Peyer's patch (tissue), 4 donors: ENCODE data around the gene KCNAB1. TPM values are rescaled to one million over a fixed set of nuclear protein-coding genes. Genes with fewer than 3 reads are reported as not detected.
"Not testable (repeated sequence)": the region's sequence is repeated elsewhere in the genome, so short reads cannot be mapped to it uniquely, and the experiment has no call there.

Source experiments
- DNase-seq, 3 donors: peaks; one replicate each; pipeline ENCODE4 v3.0.0-alpha.2; 2017 to 2019
- H3K27ac ChIP-seq, 4 donors: fragments of 200-600 bp; sonication (generic); one replicate each; pipeline ENCODE4 v1.5.1; 2016 to 2019
- H3K27me3 ChIP-seq, 2 donors: fragments of 200-600 bp; sonication (generic); one replicate each; pipeline ENCODE4 v1.5.1; 2019
- H3K36me3 ChIP-seq, 3 donors: fragments of 200-600 bp; sonication (generic); one replicate each; pipeline ENCODE4 v1.5.1; 2016 to 2019
- H3K4me1 ChIP-seq, 4 donors: fragments of 200-600 bp; sonication (generic); one replicate each; pipeline ENCODE4 v1.5.1; 2016 to 2019
- H3K4me3 ChIP-seq, 4 donors: fragments of 200-600 bp; sonication (generic); 1 replicate in 3 of 4; 2 replicates in 1 of 4; pipeline ENCODE4 v1.5.1; 2016 to 2019; ENCODE audit warnings: mild to moderate bottlenecking in 1 of 4
- H3K9me3 ChIP-seq, 4 donors: fragments of 200-600 bp; sonication (generic); one replicate each; pipeline ENCODE4 v1.5.1; 2016 to 2019; ENCODE audit warnings: mild to moderate bottlenecking in 1 of 4
- POLR2A ChIP-seq, 2 donors: fragments of 450-650 bp; IDR thresholded peaks; one replicate each; pipeline ENCODE4 v1.5.1; 2017; ENCODE audit warnings: antibody characterized with exemption in 2 of 2, mild to moderate bottlenecking in 2 of 2, moderate library complexity in 2 of 2
- total RNA-seq, 4 donors: library from RNA; depleted of rRNA; stranded (reverse); fragments of >200 nt; gene quantifications; one replicate each; pipeline ENCODE4 v1.1.0, GENCODE V29; 2016
- TF ChIP-seq, protein P1 (sequence below), 6 experiments: fragments of 450-650 bp in 4 of 6; fragments of 200-600 bp in 2 of 6; sonication (generic) in 1 of 6; IDR thresholded peaks; one replicate each; pipeline ENCODE4 v1.5.1; 2017 to 2019; ENCODE audit warnings: antibody characterized with exemption in 6 of 6, mild to moderate bottlenecking in 3 of 6, moderate library complexity in 1 of 6

KCNAB1 gene
- total RNA-seq, 4 donors from 2014 or later: 1.1 to 1.7 (median 1.6) TPM; not detected in 1

DNA sequence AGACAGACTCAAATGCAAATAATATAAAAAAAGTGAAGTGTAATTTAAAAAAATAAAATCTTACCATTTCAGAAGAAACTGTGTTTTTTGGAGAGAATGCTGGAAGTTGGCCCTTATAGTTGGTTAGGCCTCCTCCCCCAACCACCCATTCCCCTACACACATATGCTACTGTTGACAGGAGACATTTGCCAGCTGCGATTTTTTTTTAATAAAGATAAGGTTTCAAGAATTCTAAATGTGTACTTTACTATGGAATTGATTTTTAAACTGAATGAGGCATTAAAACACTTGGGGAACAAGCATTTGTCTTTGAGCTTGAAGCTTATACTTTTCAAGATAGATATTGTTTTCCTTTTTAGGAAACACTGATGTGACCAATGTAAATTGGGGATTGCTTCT is 438.9 kb downstream of the KCNAB1 start:
- no peak for DNase-seq
- Histone ChIP-seq H3K4me3 (no peak overlapping the region), H3K9me3 (no peaks in the 10 kb centered on the region), H3K4me1 (no peaks in the 10 kb centered on the region), H3K27ac (no peak overlapping the region), H3K27me3 (no peaks in the 10 kb centered on the region), H3K36me3 (no peaks in the 10 kb centered on the region)
- TF ChIP-seq, protein P1, sequence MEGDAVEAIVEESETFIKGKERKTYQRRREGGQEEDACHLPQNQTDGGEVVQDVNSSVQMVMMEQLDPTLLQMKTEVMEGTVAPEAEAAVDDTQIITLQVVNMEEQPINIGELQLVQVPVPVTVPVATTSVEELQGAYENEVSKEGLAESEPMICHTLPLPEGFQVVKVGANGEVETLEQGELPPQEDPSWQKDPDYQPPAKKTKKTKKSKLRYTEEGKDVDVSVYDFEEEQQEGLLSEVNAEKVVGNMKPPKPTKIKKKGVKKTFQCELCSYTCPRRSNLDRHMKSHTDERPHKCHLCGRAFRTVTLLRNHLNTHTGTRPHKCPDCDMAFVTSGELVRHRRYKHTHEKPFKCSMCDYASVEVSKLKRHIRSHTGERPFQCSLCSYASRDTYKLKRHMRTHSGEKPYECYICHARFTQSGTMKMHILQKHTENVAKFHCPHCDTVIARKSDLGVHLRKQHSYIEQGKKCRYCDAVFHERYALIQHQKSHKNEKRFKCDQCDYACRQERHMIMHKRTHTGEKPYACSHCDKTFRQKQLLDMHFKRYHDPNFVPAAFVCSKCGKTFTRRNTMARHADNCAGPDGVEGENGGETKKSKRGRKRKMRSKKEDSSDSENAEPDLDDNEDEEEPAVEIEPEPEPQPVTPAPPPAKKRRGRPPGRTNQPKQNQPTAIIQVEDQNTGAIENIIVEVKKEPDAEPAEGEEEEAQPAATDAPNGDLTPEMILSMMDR (IDR thresholded peaks at IDR 0.05): no peak
- no peak for TF ChIP-seq POLR2A (IDR thresholded peaks at IDR 0.05)

DNA sequence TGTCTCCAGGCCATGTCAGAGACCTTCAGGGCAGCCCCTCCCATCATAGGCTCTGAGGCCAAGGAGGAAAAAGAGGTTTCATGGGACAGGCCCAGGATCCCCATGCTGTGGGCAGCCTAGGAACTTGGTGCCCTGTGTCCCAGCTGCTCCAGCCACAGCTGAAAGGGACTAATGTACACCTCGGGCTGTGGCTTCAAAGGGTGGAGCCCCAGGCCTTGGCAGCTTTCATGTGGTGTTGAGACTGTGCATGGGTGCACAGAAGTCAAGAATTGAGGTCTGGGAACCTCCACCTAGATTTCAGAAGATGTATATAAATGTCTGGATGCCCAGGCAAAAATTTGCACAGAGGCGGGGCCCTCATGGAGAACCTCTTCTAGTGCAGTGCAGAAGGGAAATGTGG is 441.2 kb downstream of the KCNAB1 start:
- H3K36me3 ChIP-seq: no peaks in the 10 kb centered on the region
- no peaks in the 10 kb centered on the region for H3K27me3 ChIP-seq
- no peaks in the 10 kb centered on the region for H3K4me1 ChIP-seq
- no peak overlapping the region for H3K4me3 ChIP-seq
- no peak for DNase-seq
- no peak overlapping the region for H3K27ac ChIP-seq
- no peaks in the 10 kb centered on the region for H3K9me3 ChIP-seq
- TF ChIP-seq POLR2A (IDR thresholded peaks at IDR 0.05): no peak
- TF ChIP-seq, protein P1 (IDR thresholded peaks at IDR 0.05): no peak

DNA sequence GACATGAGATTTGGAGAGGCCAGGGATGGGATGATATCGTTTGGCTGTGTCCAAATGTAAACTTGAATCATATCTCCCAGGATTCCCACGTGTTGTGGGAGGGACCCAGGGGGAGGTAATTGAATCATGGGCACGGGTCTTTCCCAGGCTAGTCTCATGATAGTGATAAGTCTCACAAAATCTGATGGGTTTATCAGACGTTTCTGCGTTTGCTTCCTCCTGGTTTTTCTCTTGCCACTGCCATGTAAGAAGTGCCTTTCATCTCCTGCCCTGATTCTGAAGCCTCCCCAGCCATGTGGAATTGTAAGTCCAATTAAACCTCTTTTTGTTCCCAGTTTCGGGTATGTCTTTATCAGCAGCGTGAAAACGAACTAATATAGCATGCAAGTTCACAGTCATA is 442.1 kb downstream of the KCNAB1 start:
- not testable (repeated sequence) for H3K4me1 ChIP-seq, H3K27ac ChIP-seq, H3K36me3 ChIP-seq, H3K27me3 ChIP-seq, H3K4me3 ChIP-seq, H3K9me3 ChIP-seq, DNase-seq

DNA sequence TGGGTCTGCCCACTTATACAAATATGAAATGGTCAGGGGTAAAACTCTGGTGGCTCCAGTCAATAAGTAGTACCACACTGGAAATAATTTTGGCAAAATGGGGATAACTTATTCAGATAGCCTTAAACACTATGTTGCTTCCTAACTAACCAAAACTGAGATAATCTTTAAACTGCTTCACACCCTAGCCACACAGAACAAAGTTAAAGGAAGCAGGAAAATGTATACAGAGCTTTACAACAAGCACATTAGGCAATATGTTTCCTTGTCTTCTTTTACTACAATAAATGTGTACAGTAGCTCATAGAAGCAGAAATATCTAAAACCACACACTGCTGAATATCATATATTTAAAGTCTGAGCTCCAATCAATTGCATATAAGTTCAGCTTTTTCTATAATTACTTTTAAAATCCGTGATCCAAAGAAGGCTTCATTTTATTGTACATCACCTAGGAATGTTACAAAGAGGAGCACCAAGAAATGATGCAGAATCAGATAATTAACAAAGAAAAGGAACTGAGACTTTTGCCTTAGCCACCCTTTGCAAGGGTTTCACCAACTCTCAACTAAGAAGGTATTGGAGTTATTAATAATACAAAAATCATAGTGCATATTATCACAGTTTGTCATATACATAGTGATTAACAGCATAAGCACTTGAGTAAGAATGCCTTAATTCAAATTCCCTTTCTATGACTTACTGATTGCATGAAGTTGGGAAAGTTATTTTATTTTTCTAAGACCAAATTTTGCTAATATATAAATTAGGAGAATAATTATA is 443.7 kb downstream of the KCNAB1 start:
- no peak for DNase-seq
- Histone ChIP-seq H3K27ac (no peak overlapping the region), H3K36me3 (no peaks in the 10 kb centered on the region), H3K27me3 (no peaks in the 10 kb centered on the region), H3K4me3 (no peak overlapping the region), H3K9me3 (no peaks in the 10 kb centered on the region), H3K4me1 (no peaks in the 10 kb centered on the region)
- TF ChIP-seq, protein P1 (IDR thresholded peaks at IDR 0.05): no peak
- TF ChIP-seq POLR2A (IDR thresholded peaks at IDR 0.05): no peak

DNA sequence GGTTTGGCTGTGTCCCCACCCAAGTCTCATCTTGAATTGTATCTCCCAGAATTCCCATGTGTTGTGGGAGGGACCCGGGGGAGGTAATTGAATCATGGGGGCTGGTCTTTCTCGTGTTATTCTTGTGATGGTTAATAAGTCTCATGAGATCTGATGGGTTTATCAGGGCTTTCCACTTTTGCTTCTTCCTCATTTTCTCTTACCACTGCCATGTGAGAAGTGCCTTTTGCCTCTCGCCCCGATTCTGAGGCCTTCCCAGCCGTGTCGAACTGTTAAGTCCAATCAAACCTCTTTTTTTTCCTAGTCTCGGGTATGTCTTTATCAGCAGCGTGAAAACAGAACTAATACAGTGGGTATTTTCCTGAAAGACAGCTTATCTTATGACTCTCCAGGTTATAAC is 448.6 kb downstream of the KCNAB1 start:
- not testable (repeated sequence) for H3K4me1 ChIP-seq, H3K4me3 ChIP-seq, H3K27ac ChIP-seq

DNA sequence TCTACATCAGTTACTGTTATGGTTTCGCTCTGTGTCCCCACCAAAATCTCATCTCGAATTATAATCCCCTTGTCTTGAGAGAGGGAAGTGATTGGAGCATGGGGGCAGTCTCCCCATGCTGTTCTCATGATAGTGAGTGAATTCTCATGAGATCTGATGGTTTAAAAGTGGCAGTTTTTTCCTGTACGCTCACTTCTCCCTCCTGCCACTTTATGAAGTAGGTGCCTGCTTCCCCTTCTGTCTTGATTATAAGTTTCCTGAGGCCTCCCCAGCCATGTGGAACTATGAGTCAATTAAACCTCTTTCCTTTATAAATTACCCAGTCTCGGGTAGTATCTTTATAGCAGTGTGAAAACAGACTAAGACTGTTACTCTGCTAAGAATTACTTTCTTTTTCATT is 449.5 kb downstream of the KCNAB1 start:
- not testable (repeated sequence) for H3K27ac ChIP-seq, H3K9me3 ChIP-seq, H3K4me3 ChIP-seq, H3K27me3 ChIP-seq, DNase-seq, H3K4me1 ChIP-seq, H3K36me3 ChIP-seq

More for the DNA sequence above, 448.6 kb downstream of the KCNAB1 start:
- not testable (repeated sequence) for H3K36me3 ChIP-seq, H3K27me3 ChIP-seq, DNase-seq, H3K9me3 ChIP-seq

DNA sequence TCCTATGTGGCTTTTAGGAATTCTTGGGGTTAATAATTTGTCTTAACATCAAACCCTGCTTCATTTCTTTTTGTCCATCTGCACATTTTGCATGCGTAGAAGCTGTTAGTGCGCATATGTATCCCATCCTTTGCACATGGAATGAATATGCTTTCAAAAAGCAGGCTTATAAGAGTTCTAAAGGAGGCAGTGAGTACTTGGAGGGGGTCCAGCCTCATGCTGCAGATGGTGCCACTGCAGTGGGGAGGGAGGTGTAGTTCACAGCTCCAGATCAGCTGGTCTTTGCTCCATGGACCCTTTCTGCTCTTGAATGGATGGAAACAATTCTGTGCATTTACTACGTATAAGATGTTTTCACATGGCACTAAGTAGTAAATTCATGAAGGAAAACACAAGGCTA is 455.3 kb downstream of the KCNAB1 start:
- Histone ChIP-seq H3K9me3 (no peaks in the 10 kb centered on the region), H3K27ac (no peak overlapping the region), H3K4me1 (no peaks in the 10 kb centered on the region), H3K27me3 (no peaks in the 10 kb centered on the region), H3K4me3 (no peak overlapping the region), H3K36me3 (no peaks in the 10 kb centered on the region)
- TF ChIP-seq POLR2A (IDR thresholded peaks at IDR 0.05): no peak
- TF ChIP-seq, protein P1 (IDR thresholded peaks at IDR 0.05): no peak
- no peak for DNase-seq
